Esophagus muscularis mucosa (tissue), 2 donors: ENCODE data around the gene PRAMEF13.
"Not testable (repeated sequence)": the region's sequence is repeated elsewhere in the genome, so short reads cannot be mapped to it uniquely, and the experiment has no call there.

Source experiments
- POLR2A ChIP-seq: fragments of 450-650 bp; IDR thresholded peaks from one replicate; pipeline ENCODE4 v1.6.1; 2017; ENCODE audit warnings: antibody characterized with exemption, moderate library complexity, mild to moderate bottlenecking, low read depth
- POLR2AphosphoS5 ChIP-seq, 2 donors: sonication (generic); formaldehyde crosslinking; IDR thresholded peaks; one replicate each; pipeline ENCODE4 v1.6.1; 2017; ENCODE audit warnings: antibody characterized with exemption in 2 of 2

- not testable (repeated sequence) for TF ChIP-seq POLR2A; POLR2AphosphoS5 (IDR thresholded peaks at IDR 0.05)
Observed at GRCh38 chr1:13246554-13246871, 45.3 kb upstream of the PRAMEF13 start.
